Cardiac muscle cell (in vitro differentiated cells and primary cell): ENCODE measurements around the gene ZNF503. TPM values are rescaled to one million over a fixed set of nuclear protein-coding genes. Genes with fewer than 3 reads are reported as not detected.
"Not testable (repeated sequence)": the region's sequence is repeated elsewhere in the genome, so short reads cannot be mapped to it uniquely, and the experiment has no call there.

Experiments
- DNase-seq, 2 donors: peaks; one replicate each; pipeline versions ENCODE4 v3.0.0 to v3.0.0-alpha.2; 2010 to 2017; ENCODE audit warnings: low read depth in 1 of 2, low spot score in 1 of 2
- H3K27ac ChIP-seq: fragments of 200-600 bp; sonication (generic); 2 replicates; pipeline ENCODE4 v1.5.1; 2016
- H3K27me3 ChIP-seq: fragments of 200-600 bp; sonication (generic); 2 replicates; pipeline ENCODE4 v1.6.0; 2016; ENCODE audit warnings: control low read depth
- H3K36me3 ChIP-seq: fragments of 200-600 bp; sonication (generic); 2 replicates; pipeline ENCODE4 v1.5.1; 2016; ENCODE audit warnings: control low read depth
- H3K4me1 ChIP-seq: fragments of 200-600 bp; sonication (generic); 2 replicates; pipeline ENCODE4 v1.8.1; 2017; ENCODE audit warnings: low read depth, mild to moderate bottlenecking, mixed run types
- H3K4me3 ChIP-seq: fragments of 200-600 bp; sonication (generic); 2 replicates; pipeline ENCODE4 v1.5.1; 2016; ENCODE audit warnings: mild to moderate bottlenecking
- H3K9me3 ChIP-seq: fragments of 200-600 bp; sonication (generic); 2 replicates; pipeline ENCODE4 v1.5.1; 2017; ENCODE audit warnings: low read depth, mild to moderate bottlenecking, control low read depth
- polyA plus RNA-seq: library from polyadenylated mRNA; unstranded; fragments of >200 nt; fragmentation: Nextera tagmentation; extraction: Ambion mirVana; gene quantifications from 2 replicates; pipeline ENCODE4 v1.2.1, GENCODE V29; 2016
- total RNA-seq: library from RNA; depleted of rRNA; stranded (reverse); fragments of >200 nt; gene quantifications from 2 replicates; pipeline ENCODE4 v1.2.3, GENCODE V29; 2016
- TF ChIP-seq, protein P1 (sequence below): IDR thresholded peaks from 2 replicates; pipeline ENCODE4 v1.5.1; 2012; ENCODE audit warnings: low read depth, mild to moderate bottlenecking, low read length

Gene ZNF503
- total and polyA plus RNA-seq, 2 experiments from 2014 or later, result 41.8 to 110 TPM

- H3K4me3 ChIP-seq, result no peak overlapping the region
- TF ChIP-seq, protein P1, sequence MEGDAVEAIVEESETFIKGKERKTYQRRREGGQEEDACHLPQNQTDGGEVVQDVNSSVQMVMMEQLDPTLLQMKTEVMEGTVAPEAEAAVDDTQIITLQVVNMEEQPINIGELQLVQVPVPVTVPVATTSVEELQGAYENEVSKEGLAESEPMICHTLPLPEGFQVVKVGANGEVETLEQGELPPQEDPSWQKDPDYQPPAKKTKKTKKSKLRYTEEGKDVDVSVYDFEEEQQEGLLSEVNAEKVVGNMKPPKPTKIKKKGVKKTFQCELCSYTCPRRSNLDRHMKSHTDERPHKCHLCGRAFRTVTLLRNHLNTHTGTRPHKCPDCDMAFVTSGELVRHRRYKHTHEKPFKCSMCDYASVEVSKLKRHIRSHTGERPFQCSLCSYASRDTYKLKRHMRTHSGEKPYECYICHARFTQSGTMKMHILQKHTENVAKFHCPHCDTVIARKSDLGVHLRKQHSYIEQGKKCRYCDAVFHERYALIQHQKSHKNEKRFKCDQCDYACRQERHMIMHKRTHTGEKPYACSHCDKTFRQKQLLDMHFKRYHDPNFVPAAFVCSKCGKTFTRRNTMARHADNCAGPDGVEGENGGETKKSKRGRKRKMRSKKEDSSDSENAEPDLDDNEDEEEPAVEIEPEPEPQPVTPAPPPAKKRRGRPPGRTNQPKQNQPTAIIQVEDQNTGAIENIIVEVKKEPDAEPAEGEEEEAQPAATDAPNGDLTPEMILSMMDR, result no peak
- no peaks in the 10 kb centered on the region for H3K9me3 ChIP-seq
- H3K36me3 ChIP-seq, result no peaks in the 10 kb centered on the region
- no peaks in the 10 kb centered on the region for H3K27me3 ChIP-seq
- peaks cover 11% of the 10 kb centered on the region for H3K4me1 ChIP-seq
- H3K27ac ChIP-seq, result no peak overlapping the region
- no peak for DNase-seq
Observed at GRCh38 chr10:75379212-75379724, 22.3 kb downstream of the ZNF503 start.

GRCh38 chr10:75378379-75378778, 23.2 kb downstream of the ZNF503 start:
- H3K4me1 ChIP-seq, result peaks cover 12% of the 10 kb centered on the region
- no peaks in the 10 kb centered on the region for H3K36me3 ChIP-seq
- no peak overlapping the region for H3K27ac ChIP-seq
- H3K4me3 ChIP-seq, result no peak overlapping the region
- DNase-seq, result no peak
- no peaks in the 10 kb centered on the region for H3K27me3 ChIP-seq
- no peaks in the 10 kb centered on the region for H3K9me3 ChIP-seq
- TF ChIP-seq, protein P1, result no peak

- Histone ChIP-seq H3K27me3 (no peaks in the 10 kb centered on the region), H3K27ac (no peak overlapping the region), H3K4me3 (no peak overlapping the region), H3K36me3 (no peaks in the 10 kb centered on the region), H3K9me3 (no peaks in the 10 kb centered on the region), H3K4me1 (peaks cover 12% of the 10 kb centered on the region)
- DNase-seq, result no peak
- TF ChIP-seq, protein P1, result no peak
Observed at GRCh38 chr10:75377869-75378268, 23.7 kb downstream of the ZNF503 start.

DNA sequence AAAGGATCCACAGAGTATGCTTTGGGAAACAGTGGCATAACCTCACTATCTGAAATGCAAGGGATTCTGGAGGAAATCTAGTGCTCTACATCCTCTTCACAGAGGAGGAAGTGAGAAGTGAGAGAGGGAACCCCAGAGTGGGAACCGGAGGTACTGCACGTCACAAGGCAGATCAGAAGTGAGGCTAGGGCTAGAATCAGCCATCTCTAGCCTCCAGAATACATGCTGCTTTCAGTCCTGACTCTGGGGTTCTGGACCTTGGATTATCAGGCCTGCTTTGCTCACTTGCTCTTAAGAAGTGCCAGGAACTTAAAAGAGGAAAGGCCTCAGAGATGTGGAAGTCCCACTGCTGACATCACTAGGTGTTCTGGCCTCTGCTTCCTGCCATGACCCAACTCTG, 25.7 kb downstream of the ZNF503 start:
- TF ChIP-seq, protein P1, result no peak
- Histone ChIP-seq H3K4me1 (peaks cover 12% of the 10 kb centered on the region), H3K27me3 (no peaks in the 10 kb centered on the region), H3K36me3 (no peaks in the 10 kb centered on the region), H3K27ac (no peak overlapping the region), H3K4me3 (no peak overlapping the region), H3K9me3 (no peaks in the 10 kb centered on the region)
- no peak for DNase-seq

- Histone ChIP-seq H3K4me1 (peaks cover 2% of the 10 kb centered on the region), H3K9me3 (no peaks in the 10 kb centered on the region), H3K27me3 (no peaks in the 10 kb centered on the region), H3K27ac (no peak overlapping the region), H3K36me3 (no peaks in the 10 kb centered on the region), H3K4me3 (no peak overlapping the region)
- no peak for DNase-seq
- TF ChIP-seq, protein P1, result no peak
Observed at GRCh38 chr10:75371010-75371409, 30.6 kb downstream of the ZNF503 start.

DNA sequence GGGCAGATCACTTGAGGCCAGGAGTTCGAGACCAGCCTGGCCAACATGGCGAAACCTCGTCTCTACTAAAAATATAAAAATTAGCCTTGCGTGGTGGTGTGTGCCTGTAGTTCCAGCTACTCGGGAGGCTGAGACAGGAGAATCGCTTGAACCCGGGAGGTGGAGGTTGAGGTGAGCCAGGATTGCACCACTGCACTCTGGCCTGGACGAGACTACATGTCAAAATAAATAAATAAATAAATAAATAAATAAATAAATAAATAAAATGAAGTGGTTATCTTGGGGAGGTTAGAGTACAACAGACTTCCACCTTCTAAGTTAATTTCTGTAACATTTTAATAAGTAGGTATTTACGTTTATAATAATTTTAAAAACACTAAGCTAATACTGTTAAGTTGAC, 31.7 kb downstream of the ZNF503 start:
- H3K9me3 ChIP-seq, DNase-seq, H3K27ac ChIP-seq, H3K4me1 ChIP-seq, H3K36me3 ChIP-seq, H3K27me3 ChIP-seq, H3K4me3 ChIP-seq: not testable (repeated sequence)
